Left ventricle myocardium inferior (tissue), 1 donor: ENCODE data around the gene FANCM. TPM values are rescaled to one million over a fixed set of nuclear protein-coding genes. Genes with fewer than 3 reads are reported as not detected.
"Not testable (repeated sequence)": the region's sequence is repeated elsewhere in the genome, so short reads cannot be mapped to it uniquely, and the experiment has no call there.

Source experiments
- DNase-seq: peaks from one replicate; pipeline ENCODE4 v3.0.0-alpha.2; 2020
- H3K27ac ChIP-seq: fragments of 200-600 bp; replicated peaks from 2 replicates; pipeline ENCODE4 v1.8.0; 2021
- H3K27me3 ChIP-seq: fragments of 200-600 bp; 2 replicates; pipeline ENCODE4 v1.8.0; 2021; ENCODE audit warnings: low read depth
- H3K36me3 ChIP-seq: fragments of 200-600 bp; 2 replicates; pipeline ENCODE4 v1.8.0; 2021
- H3K4me1 ChIP-seq: fragments of 200-600 bp; 2 replicates; pipeline ENCODE4 v1.8.0; 2021
- H3K4me3 ChIP-seq: fragments of 200-600 bp; 2 replicates; pipeline ENCODE4 v1.8.0; 2021; ENCODE audit warnings: mild to moderate bottlenecking, moderate library complexity
- H3K9me3 ChIP-seq: fragments of 200-600 bp; replicated peaks from 2 replicates; pipeline ENCODE4 v1.8.0; 2021
- intact Hi-C: fragments of 100-400 bp; cut with micrococcal nuclease; formaldehyde crosslinking; loops from one replicate; pipeline ENCODE4 v1.11.0; 2022
- total RNA-seq: library from RNA; stranded (reverse); fragmentation: NEBNext Ultra II Directional; extraction: Animal tissue kit (Norgen Biotek cat#: 25700); gene quantifications from one replicate; pipeline ENCODE4 v1.2.1, GENCODE V29; 2021
- TF ChIP-seq, protein P1 (sequence below): fragments of 200-600 bp; IDR thresholded peaks from 2 replicates; pipeline ENCODE4 v1.8.0; 2021; ENCODE audit warnings: antibody characterized with exemption, mild to moderate bottlenecking, borderline replicate concordance
- donor health status: DM: no; HTN: yes; CAD: no; lungs with severe emphysema.

Gene FANCM
- total RNA-seq, 1 donor from 2014 or later: 2.7 TPM

DNA sequence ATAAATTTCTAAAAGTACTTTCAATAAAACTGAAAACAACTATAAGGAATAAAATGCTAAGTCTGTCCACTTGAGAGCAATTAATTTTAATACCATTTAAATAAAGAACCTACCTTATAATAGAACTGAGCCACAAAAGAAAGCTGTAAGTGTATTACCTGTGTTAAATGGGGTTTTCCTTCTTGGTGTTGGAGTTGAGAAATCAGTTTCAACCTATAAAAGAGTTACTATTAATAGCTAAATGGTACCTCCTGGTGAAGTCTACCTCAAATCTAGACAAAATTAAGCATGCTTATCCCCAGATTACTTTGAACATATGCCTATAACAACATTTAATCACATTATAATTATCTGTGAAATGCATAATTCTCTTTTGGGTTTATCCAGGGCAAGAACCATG is 68.5 kb downstream of the FANCM start:
- peaks cover 51% of the 10 kb centered on the region for H3K36me3 ChIP-seq
- TF ChIP-seq, protein P1, sequence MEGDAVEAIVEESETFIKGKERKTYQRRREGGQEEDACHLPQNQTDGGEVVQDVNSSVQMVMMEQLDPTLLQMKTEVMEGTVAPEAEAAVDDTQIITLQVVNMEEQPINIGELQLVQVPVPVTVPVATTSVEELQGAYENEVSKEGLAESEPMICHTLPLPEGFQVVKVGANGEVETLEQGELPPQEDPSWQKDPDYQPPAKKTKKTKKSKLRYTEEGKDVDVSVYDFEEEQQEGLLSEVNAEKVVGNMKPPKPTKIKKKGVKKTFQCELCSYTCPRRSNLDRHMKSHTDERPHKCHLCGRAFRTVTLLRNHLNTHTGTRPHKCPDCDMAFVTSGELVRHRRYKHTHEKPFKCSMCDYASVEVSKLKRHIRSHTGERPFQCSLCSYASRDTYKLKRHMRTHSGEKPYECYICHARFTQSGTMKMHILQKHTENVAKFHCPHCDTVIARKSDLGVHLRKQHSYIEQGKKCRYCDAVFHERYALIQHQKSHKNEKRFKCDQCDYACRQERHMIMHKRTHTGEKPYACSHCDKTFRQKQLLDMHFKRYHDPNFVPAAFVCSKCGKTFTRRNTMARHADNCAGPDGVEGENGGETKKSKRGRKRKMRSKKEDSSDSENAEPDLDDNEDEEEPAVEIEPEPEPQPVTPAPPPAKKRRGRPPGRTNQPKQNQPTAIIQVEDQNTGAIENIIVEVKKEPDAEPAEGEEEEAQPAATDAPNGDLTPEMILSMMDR: no peak
- intact Hi-C loops: no loop called here

DNA sequence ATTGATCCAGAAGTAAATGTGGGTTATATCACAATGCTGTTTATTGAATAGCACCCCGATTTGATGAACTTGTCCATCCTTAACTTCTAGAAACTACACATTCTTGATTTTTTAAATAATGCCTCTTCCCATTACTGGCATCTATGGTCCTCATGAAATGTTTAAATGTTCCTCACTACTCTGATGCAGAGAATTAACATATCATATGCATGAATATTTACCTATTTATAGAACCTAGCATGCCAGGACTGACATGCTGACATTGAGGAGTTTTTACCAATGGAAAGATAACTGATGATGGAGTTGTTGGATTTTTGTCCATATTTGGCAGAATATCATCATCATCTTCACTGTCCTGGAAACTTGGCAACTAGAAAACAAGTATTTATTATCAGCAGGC is 74.4 kb downstream of the FANCM start:
- TF ChIP-seq, protein P1: no peak
- Histone ChIP-seq H3K27me3 (no peaks in the 10 kb centered on the region), H3K4me1 (peaks cover 12% of the 10 kb centered on the region), H3K36me3 (peaks cover 60% of the 10 kb centered on the region), H3K27ac (no peak overlapping the region), H3K4me3 (no peak overlapping the region), H3K9me3 (no peaks in the 10 kb centered on the region)
- intact Hi-C loops: no loop called here
- DNase-seq: no peak

More for the DNA sequence above, 68.5 kb downstream of the FANCM start:
- no peak for DNase-seq
- Histone ChIP-seq H3K9me3 (no peaks in the 10 kb centered on the region), H3K4me1 (no peaks in the 10 kb centered on the region), H3K27ac (no peak overlapping the region), H3K4me3 (no peak overlapping the region), H3K27me3 (no peaks in the 10 kb centered on the region)

DNA sequence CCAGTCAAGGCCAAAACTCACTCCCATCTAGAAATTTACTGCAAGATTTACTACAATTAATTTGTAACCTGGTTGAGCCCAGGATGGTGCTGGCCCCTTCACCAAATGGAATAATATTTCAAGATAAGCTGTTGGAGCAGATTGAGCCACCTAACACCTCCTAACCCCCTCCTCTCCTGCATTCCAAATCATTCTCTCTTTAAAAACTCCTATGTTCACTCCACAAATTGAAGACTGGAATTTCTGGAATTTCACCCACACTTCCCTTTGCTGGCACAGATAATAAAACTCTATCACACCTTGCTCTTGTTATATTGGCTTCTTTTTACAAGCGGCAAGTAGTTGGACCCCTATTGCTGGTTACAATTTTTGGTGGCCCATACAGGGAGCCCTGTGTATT is 75.6 kb downstream of the FANCM start:
- DNase-seq: no peak
- intact Hi-C loops: no loop called here
- Histone ChIP-seq H3K9me3 (no peaks in the 10 kb centered on the region), H3K4me1 (peaks cover 12% of the 10 kb centered on the region), H3K36me3 (peaks cover 66% of the 10 kb centered on the region), H3K27ac (no peak overlapping the region), H3K4me3 (no peak overlapping the region), H3K27me3 (no peaks in the 10 kb centered on the region)
- TF ChIP-seq, protein P1: no peak

DNA sequence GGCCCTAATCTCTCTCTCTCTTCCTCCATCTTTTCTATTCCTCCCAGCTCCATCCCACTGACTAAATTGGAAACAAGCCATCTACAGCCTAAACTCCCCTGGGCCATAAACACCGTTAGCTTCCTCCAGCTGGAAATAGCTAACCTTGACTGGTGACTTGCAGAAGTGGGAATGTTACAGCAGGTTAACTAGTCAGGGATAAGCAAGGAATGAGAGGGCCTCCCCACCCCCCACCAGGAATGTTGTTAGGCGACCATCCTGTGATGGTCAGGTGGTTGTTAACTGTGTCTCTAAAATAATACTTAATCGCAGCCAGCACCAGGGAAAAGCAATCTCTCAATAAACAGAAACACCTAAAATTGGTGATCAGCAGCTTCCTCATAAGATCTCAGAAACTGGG is 76.5 kb downstream of the FANCM start:
- H3K27me3 ChIP-seq: no peaks in the 10 kb centered on the region
- intact Hi-C loops: no loop called here
- no peak overlapping the region for H3K27ac ChIP-seq
- TF ChIP-seq, protein P1: no peak
- H3K9me3 ChIP-seq: no peaks in the 10 kb centered on the region
- H3K4me1 ChIP-seq: peaks cover 16% of the 10 kb centered on the region
- no peak for DNase-seq
- H3K36me3 ChIP-seq: peaks cover 65% of the 10 kb centered on the region
- no peak overlapping the region for H3K4me3 ChIP-seq

DNA sequence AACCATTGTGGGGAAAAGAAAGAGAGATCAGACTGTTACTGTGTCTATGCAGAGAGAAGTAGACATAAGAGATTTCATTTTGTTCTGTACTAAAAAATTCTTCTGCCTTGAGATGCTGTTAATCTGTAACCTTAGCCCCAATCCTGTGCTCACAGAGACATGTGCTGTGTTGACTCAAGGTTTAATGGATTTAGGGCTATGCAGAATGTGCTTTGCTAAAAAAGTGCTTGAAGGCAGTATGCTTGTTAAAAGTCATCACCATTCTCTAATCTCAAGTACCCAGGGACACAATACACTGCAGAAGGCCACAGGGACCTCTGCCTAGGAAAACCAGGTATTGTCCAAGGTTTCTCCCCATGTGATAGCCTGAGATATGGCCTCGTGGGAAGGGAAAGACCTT is 78.0 kb downstream of the FANCM start:
- DNase-seq, H3K27ac ChIP-seq, H3K4me3 ChIP-seq, H3K9me3 ChIP-seq, intact Hi-C loops, H3K27me3 ChIP-seq: not testable (repeated sequence)
- Histone ChIP-seq H3K4me1 (peaks cover 17% of the 10 kb centered on the region), H3K36me3 (peaks cover 63% of the 10 kb centered on the region)

DNA sequence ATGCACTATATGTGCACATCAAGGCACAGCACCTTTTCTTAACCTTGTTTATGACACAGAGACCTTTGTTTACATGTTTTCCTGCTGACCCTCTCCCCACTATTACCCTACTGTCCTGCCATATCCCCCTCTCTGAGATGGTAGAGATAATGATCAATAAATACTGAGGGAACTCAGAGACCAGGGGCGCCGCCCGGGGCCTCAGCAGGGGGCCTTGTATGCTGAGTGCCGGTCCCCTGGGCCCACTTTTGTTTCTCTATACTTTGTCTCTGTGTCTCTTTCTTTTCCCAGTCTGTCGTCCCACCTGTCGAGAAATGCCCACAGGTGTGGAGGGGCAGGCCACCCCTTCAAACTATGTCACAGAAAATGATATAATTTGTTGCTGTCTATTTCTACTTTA is 78.6 kb downstream of the FANCM start:
- H3K36me3 ChIP-seq: peaks cover 58% of the 10 kb centered on the region
- H3K4me1 ChIP-seq: peaks cover 17% of the 10 kb centered on the region
- H3K27ac ChIP-seq, H3K4me3 ChIP-seq, intact Hi-C loops, DNase-seq, H3K9me3 ChIP-seq, H3K27me3 ChIP-seq: not testable (repeated sequence)
